SK-N-SH (cell line): Measurements from ENCODE around the gene NIPAL3. TPM values are rescaled to one million over a fixed set of nuclear protein-coding genes. Genes with fewer than 3 reads are reported as not detected.

ENCODE experiments used
- CTCF ChIA-PET: fragments of 300-600, 350-600 bp; formaldehyde crosslinking; extraction: SDS; loops from one replicate; lab custom pipeline; 2021; lab: Yijun Ruan, JAX
- POLR2A ChIA-PET: fragments of 350-600 bp; sonication (Branson Sonifier 250); formaldehyde crosslinking; extraction: SDS; loops from one replicate; lab custom pipeline; 2020; ENCODE audit warnings: antibody characterized with exemption, inconsistent platforms; lab: Yijun Ruan, JAX
- DNase-seq: peaks from one replicate; pipeline ENCODE4 v3.0.0; 2012
- H2AFZ ChIP-seq: fragments of 200-600 bp; sonication (generic); 2 replicates; pipeline ENCODE4 v1.8.1; 2016; ENCODE audit warnings: antibody characterized with exemption, mild to moderate bottlenecking, low read depth
- H3F3A ChIP-seq: fragments of 200-600 bp; sonication (generic); replicated peaks from 2 replicates; pipeline ENCODE3; 2016; ENCODE audit warnings: antibody characterized with exemption, mild to moderate bottlenecking; ENCODE audit not compliant: insufficient read depth
- H3K27ac ChIP-seq, 2 experiments: fragments of 200-500 bp in 1 of 2; fragments of 200-600 bp in 1 of 2; sonication (Bioruptor generic) in 1 of 2; sonication (generic), shearing (Covaris generic) in 1 of 2; 2 replicates each; pipeline versions ENCODE4 v1.5.1 to v1.6.1; 2014 to 2016; ENCODE audit warnings: low read depth in 2 of 2, inconsistent platforms in 1 of 2, low read length in 1 of 2, mild to moderate bottlenecking in 1 of 2, mixed read lengths in 1 of 2
- H3K27me3 ChIP-seq: fragments of 200-600 bp; sonication (generic), shearing (Covaris generic); 2 replicates; pipeline ENCODE4 v1.6.1; 2016; ENCODE audit warnings: mixed run types; ENCODE audit not compliant: insufficient read depth
- H3K36me3 ChIP-seq, 2 experiments: fragments of 200-500 bp in 1 of 2; fragments of 200-600 bp in 1 of 2; sonication (Bioruptor generic) in 1 of 2; sonication (generic) in 1 of 2; replicated peaks in 1 of 2; 2 replicates each; pipeline versions ENCODE3 to v1.5.1; 2014 to 2016; ENCODE audit warnings: low read length in 1 of 2, mild to moderate bottlenecking in 1 of 2; ENCODE audit not compliant: insufficient read depth in 2 of 2, control insufficient read depth in 1 of 2
- H3K4me1 ChIP-seq, 2 experiments: fragments of 200-500 bp in 1 of 2; fragments of 200-600 bp in 1 of 2; sonication (Bioruptor generic) in 1 of 2; sonication (generic), shearing (Covaris generic) in 1 of 2; 2 replicates each; pipeline versions ENCODE4 v1.5.1 to v1.6.1; 2014 to 2016; ENCODE audit warnings: low read depth in 1 of 2, low read length in 1 of 2, mixed run types in 1 of 2; ENCODE audit not compliant: insufficient read depth in 2 of 2, control insufficient read depth in 1 of 2
- H3K4me2 ChIP-seq: fragments of 200-600 bp; sonication (generic), shearing (Covaris generic); 2 replicates; pipeline ENCODE4 v1.6.1; 2017; ENCODE audit warnings: mixed run types
- H3K4me3 ChIP-seq, 2 experiments: fragments of 200-500 bp in 1 of 2; fragments of 200-600 bp in 1 of 2; sonication (Bioruptor generic) in 1 of 2; sonication (generic), shearing (Covaris generic) in 1 of 2; 2 replicates each; pipeline versions ENCODE4 v1.5.1 to v1.8.1; 2014 to 2016; ENCODE audit warnings: low read depth in 2 of 2, inconsistent platforms in 1 of 2, low read length in 1 of 2, mild to moderate bottlenecking in 1 of 2, mixed read lengths in 1 of 2, moderate library complexity in 1 of 2
- H3K79me2 ChIP-seq: fragments of 200-600 bp; sonication (generic); 2 replicates; pipeline ENCODE4 v1.8.1; 2017; ENCODE audit warnings: mild to moderate bottlenecking; ENCODE audit not compliant: insufficient read depth
- H3K9ac ChIP-seq: fragments of 200-600 bp; sonication (generic); 2 replicates; pipeline ENCODE4 v1.6.1; 2017; ENCODE audit warnings: mixed run types
- H3K9me2 ChIP-seq: fragments of 200-600 bp; sonication (generic); 2 replicates; pipeline ENCODE4 v1.6.1; 2017; ENCODE audit warnings: mixed run types
- H3K9me3 ChIP-seq: fragments of 200-600 bp; sonication (generic); 2 replicates; pipeline ENCODE4 v1.6.1; 2017; ENCODE audit warnings: mixed run types, mild to moderate bottlenecking, moderate library complexity
- H4K20me1 ChIP-seq: fragments of 200-600 bp; sonication (generic); 2 replicates; pipeline ENCODE4 v1.6.1; 2017; ENCODE audit warnings: mild to moderate bottlenecking, mixed run types; ENCODE audit not compliant: insufficient read depth
- EP300 ChIP-seq, 2 experiments: IDR thresholded peaks; 2 replicates each; pipeline versions ENCODE4 v1.4.0 to v1.6.1; 2012; ENCODE audit warnings: borderline replicate concordance in 1 of 2, low read depth in 1 of 2, low read length in 1 of 2
- FOSL2 ChIP-seq: IDR thresholded peaks from 2 replicates; pipeline ENCODE4 v1.4.0; 2012; ENCODE audit warnings: low read depth, mild to moderate bottlenecking, moderate library complexity, borderline replicate concordance
- GATA2 ChIP-seq: sonication (generic); formaldehyde crosslinking; IDR thresholded peaks from 2 replicates; pipeline ENCODE4 v1.5.0; 2020; ENCODE audit warnings: mild to moderate bottlenecking, missing genetic modification reagents
- NFIC ChIP-seq: IDR thresholded peaks from 2 replicates; pipeline ENCODE4 v1.4.0; 2012; ENCODE audit warnings: borderline replicate concordance
- POLR2AphosphoS5 ChIP-seq: IDR thresholded peaks from 2 replicates; pipeline ENCODE4 v1.6.1; 2012; ENCODE audit warnings: low read depth, low read length
- RFX5 ChIP-seq: IDR thresholded peaks from 2 replicates; pipeline ENCODE4 v1.6.1; 2012; ENCODE audit warnings: mild to moderate bottlenecking, improper control_type of control experiment, low read length
- SIN3A ChIP-seq: IDR thresholded peaks from 2 replicates; pipeline ENCODE4 v1.6.1; 2012; ENCODE audit warnings: low read depth, mild to moderate bottlenecking, low read length, moderate library complexity, borderline replicate concordance
- TAF1 ChIP-seq: IDR thresholded peaks from 2 replicates; pipeline ENCODE4 v1.6.1; 2012; ENCODE audit warnings: low read depth, mild to moderate bottlenecking, low read length, moderate library complexity, borderline replicate concordance
- YY1 ChIP-seq: IDR thresholded peaks from 2 replicates; pipeline ENCODE4 v1.4.0; 2012; ENCODE audit warnings: low read depth, mild to moderate bottlenecking
- WGBS: methylation state at CpG from one replicate; pipeline ENCODE4 v1.1.6; 2017; ENCODE audit warnings: low lambda C conversion rate; 5-methylcytosine and 5-hydroxymethylcytosine counted together
- polyA plus RNA-seq, 3 experiments: library from polyadenylated mRNA; depleted of rRNA; stranded (reverse); fragments of >200 nt; gene quantifications; 2 replicates each; pipeline ENCODE4 v1.2.3, GENCODE V29; 2012
- TF ChIP-seq, protein P1 (sequence below): IDR thresholded peaks from 2 replicates; pipeline ENCODE4 v1.4.0; 2012; ENCODE audit warnings: low read depth
- TF ChIP-seq, protein P2 (sequence below): fragments of 150-350 bp; IDR thresholded peaks from 2 replicates; pipeline ENCODE4 v1.6.1; 2016; ENCODE audit warnings: mild to moderate bottlenecking, low read depth, low read length
- TF ChIP-seq, protein P3 (sequence below): IDR thresholded peaks from 2 replicates; pipeline ENCODE4; 2012
- TF ChIP-seq, protein P4 (sequence below): IDR thresholded peaks from 2 replicates; pipeline ENCODE4 v1.6.1; 2012; ENCODE audit warnings: mild to moderate bottlenecking, low read depth, low read length, moderate library complexity

Gene NIPAL3
- polyA plus RNA-seq, 1 of the 3 experiments (the other 2 are of a cell fraction): 20.3 TPM

DNA sequence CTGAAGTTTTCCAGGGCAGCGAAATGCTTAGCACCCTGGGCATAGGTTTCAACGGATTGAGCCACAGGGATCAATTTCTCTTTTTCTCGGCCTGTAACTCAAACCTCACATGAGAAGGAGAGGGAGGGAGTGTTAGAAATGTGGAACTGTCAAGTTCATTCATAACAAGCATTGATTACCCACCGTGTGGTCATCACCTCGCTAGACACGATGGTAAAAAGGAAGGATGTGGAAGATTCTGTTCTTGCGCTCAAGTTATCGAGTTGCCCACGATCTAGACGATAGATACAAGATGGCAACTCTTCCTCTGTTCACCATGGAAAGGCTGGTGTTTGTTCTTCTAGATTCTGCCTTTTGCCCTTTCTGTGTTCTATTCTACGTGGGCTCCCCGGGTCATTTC is 83.0 kb downstream of the NIPAL3 start:
- Histone ChIP-seq H3K79me2 (peaks cover 5% of the 10 kb centered on the region), H3K36me3 (no peaks in the 10 kb centered on the region), H2AFZ (no peak overlapping the region)
- TF ChIP-seq FOSL2: no peak
- no peak for TF ChIP-seq RFX5
- no peak for TF ChIP-seq TAF1
- no peak for TF ChIP-seq YY1
- TF ChIP-seq SIN3A: no peak
- no peak for TF ChIP-seq EP300 (IDR thresholded peaks at IDR 0.05; ENCODE audit: borderline replicate concordance in 1 of 2, low read depth in 1 of 2, low read length in 1 of 2)
- no peak for TF ChIP-seq POLR2AphosphoS5
- TF ChIP-seq, protein P1, sequence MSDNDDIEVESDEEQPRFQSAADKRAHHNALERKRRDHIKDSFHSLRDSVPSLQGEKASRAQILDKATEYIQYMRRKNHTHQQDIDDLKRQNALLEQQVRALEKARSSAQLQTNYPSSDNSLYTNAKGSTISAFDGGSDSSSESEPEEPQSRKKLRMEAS: no peak
- TF ChIP-seq, protein P2, sequence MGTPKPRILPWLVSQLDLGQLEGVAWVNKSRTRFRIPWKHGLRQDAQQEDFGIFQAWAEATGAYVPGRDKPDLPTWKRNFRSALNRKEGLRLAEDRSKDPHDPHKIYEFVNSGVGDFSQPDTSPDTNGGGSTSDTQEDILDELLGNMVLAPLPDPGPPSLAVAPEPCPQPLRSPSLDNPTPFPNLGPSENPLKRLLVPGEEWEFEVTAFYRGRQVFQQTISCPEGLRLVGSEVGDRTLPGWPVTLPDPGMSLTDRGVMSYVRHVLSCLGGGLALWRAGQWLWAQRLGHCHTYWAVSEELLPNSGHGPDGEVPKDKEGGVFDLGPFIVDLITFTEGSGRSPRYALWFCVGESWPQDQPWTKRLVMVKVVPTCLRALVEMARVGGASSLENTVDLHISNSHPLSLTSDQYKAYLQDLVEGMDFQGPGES: no peak
- TF ChIP-seq, protein P3, sequence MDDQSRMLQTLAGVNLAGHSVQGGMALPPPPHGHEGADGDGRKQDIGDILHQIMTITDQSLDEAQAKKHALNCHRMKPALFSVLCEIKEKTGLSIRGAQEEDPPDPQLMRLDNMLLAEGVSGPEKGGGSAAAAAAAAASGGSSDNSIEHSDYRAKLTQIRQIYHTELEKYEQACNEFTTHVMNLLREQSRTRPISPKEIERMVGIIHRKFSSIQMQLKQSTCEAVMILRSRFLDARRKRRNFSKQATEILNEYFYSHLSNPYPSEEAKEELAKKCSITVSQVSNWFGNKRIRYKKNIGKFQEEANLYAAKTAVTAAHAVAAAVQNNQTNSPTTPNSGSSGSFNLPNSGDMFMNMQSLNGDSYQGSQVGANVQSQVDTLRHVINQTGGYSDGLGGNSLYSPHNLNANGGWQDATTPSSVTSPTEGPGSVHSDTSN: no peak
- no peak for TF ChIP-seq GATA2 (CRISPR knock-in tag)
- TF ChIP-seq, protein P4, sequence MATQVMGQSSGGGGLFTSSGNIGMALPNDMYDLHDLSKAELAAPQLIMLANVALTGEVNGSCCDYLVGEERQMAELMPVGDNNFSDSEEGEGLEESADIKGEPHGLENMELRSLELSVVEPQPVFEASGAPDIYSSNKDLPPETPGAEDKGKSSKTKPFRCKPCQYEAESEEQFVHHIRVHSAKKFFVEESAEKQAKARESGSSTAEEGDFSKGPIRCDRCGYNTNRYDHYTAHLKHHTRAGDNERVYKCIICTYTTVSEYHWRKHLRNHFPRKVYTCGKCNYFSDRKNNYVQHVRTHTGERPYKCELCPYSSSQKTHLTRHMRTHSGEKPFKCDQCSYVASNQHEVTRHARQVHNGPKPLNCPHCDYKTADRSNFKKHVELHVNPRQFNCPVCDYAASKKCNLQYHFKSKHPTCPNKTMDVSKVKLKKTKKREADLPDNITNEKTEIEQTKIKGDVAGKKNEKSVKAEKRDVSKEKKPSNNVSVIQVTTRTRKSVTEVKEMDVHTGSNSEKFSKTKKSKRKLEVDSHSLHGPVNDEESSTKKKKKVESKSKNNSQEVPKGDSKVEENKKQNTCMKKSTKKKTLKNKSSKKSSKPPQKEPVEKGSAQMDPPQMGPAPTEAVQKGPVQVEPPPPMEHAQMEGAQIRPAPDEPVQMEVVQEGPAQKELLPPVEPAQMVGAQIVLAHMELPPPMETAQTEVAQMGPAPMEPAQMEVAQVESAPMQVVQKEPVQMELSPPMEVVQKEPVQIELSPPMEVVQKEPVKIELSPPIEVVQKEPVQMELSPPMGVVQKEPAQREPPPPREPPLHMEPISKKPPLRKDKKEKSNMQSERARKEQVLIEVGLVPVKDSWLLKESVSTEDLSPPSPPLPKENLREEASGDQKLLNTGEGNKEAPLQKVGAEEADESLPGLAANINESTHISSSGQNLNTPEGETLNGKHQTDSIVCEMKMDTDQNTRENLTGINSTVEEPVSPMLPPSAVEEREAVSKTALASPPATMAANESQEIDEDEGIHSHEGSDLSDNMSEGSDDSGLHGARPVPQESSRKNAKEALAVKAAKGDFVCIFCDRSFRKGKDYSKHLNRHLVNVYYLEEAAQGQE: no peak
- TF ChIP-seq NFIC: no peak
- TF ChIP-seq, all 33 proteins: peak for 0
- Histone ChIP-seq H3F3A (no peaks in the 10 kb centered on the region), H3K27me3 (no peaks in the 10 kb centered on the region), H3K9me3 (no peaks in the 10 kb centered on the region), H4K20me1 (no peaks in the 10 kb centered on the region), H3K9ac (no peak overlapping the region), H3K4me2 (no peak overlapping the region), H3K4me1 (peaks cover 0 to 7% of the 10 kb centered on the region in 2 experiments; a peak in 1 of 4 replicates), H3K27ac (no peak overlapping the region), H3K4me3 (no peak overlapping the region), H3K9me2 (no peaks in the 10 kb centered on the region)
- ChIA-PET CTCF (no interaction called here), POLR2A (no interaction called here)
- WGBS: 91% methylated on average over 12 of the region's 12 CpGs
- DNase-seq: no peak
